B cell (primary cell): ENCODE results near the gene NEK11. TPM values are rescaled to one million over a fixed set of nuclear protein-coding genes. Genes with fewer than 3 reads are reported as not detected.

ENCODE experiments used
- ATAC-seq: fragments of 200-7000 bp; cut with Tn5 transposase; one replicate; pipeline ENCODE4 v1.10.0; 2021; ENCODE audit warnings: low read depth, mild to moderate bottlenecking, moderate number of reproducible peaks, moderate library complexity
- CTCF ChIA-PET: fragments of 350-600 bp; sonication (Branson Sonifier 250); formaldehyde crosslinking; loops from one replicate; lab custom pipeline; 2021; ENCODE audit warnings: antibody characterized with exemption, inconsistent platforms; lab: Charles Lee
- POLR2A ChIA-PET: fragments of 350-600 bp; sonication (Branson Sonifier 250); formaldehyde crosslinking; loops from one replicate; lab custom pipeline; 2021; ENCODE audit warnings: antibody characterized with exemption; lab: Charles Lee
- DNase-seq: peaks from one replicate; pipeline ENCODE4 v3.0.0; 2013
- H2AFZ ChIP-seq: 2 replicates; pipeline ENCODE4 v1.6.1; 2012; ENCODE audit warnings: mild to moderate bottlenecking, low read depth, low read length; ENCODE audit not compliant: insufficient read depth, poor library complexity, severe bottlenecking
- H3K27ac ChIP-seq, 2 donors: 1 replicate in 1 of 2; 2 replicates in 1 of 2; pipeline ENCODE4 v1.5.1; 2012 to 2013; ENCODE audit warnings: low read length in 2 of 2, mild to moderate bottlenecking in 2 of 2, moderate library complexity in 1 of 2
- H3K27me3 ChIP-seq, 4 experiments: fragments of 200-600 bp in 1 of 4; sonication (generic) in 1 of 4; replicated peaks in 1 of 4; 1 replicate in 2 of 4; 2 replicates in 2 of 4; pipeline versions ENCODE4 v1.6.1 to v1.7.0; 2013 to 2016; ENCODE audit warnings: low read length in 3 of 4, mild to moderate bottlenecking in 2 of 4, mixed read lengths in 1 of 4, moderate library complexity in 1 of 4; ENCODE audit not compliant: insufficient read depth in 4 of 4, control insufficient read depth in 3 of 4; ENCODE audit errors: control extremely low read depth in 1 of 4
- H3K36me3 ChIP-seq, 2 experiments: replicated peaks in 1 of 2; 1 replicate in 1 of 2; 2 replicates in 1 of 2; pipeline versions ENCODE4 v1.6.1 to v1.7.1; 2013; ENCODE audit warnings: low read length in 1 of 2; ENCODE audit not compliant: insufficient read depth in 2 of 2, control insufficient read depth in 1 of 2; ENCODE audit errors: control extremely low read depth in 1 of 2, extremely low read depth in 1 of 2
- H3K4me1 ChIP-seq, 2 donors: fragments of 200-600 bp in 1 of 2; sonication (generic) in 1 of 2; 1 replicate in 1 of 2; 2 replicates in 1 of 2; pipeline versions ENCODE4 v1.5.1 to v1.6.1; 2013 to 2017; ENCODE audit warnings: low read length in 2 of 2; ENCODE audit not compliant: control insufficient read depth in 2 of 2, insufficient read depth in 2 of 2
- H3K4me2 ChIP-seq: replicated peaks from 2 replicates; pipeline ENCODE3; 2012; ENCODE audit warnings: mild to moderate bottlenecking, low read depth, low read length; ENCODE audit not compliant: poor library complexity, severe bottlenecking
- H3K4me3 ChIP-seq, 5 experiments: fragments of 200-600 bp in 1 of 5; sonication (generic) in 1 of 5; 1 replicate in 3 of 5; 2 replicates in 2 of 5; pipeline versions ENCODE4 v1.5.1 to v1.7.0; 2011 to 2016; ENCODE audit warnings: low read length in 4 of 5, mild to moderate bottlenecking in 4 of 5, low read depth in 2 of 5, control low read depth in 1 of 5, moderate library complexity in 1 of 5; ENCODE audit not compliant: insufficient read depth in 1 of 5; ENCODE audit errors: control extremely low read depth in 1 of 5, extremely low read depth in 1 of 5
- H3K79me2 ChIP-seq: fragments of 200-600 bp; sonication (generic); one replicate; pipeline ENCODE4 v1.6.0; 2016; ENCODE audit warnings: low read length; ENCODE audit not compliant: control insufficient read depth, insufficient read depth
- H3K9ac ChIP-seq: fragments of 200-600 bp; sonication (generic); 2 replicates; pipeline ENCODE4 v1.6.1; 2017; ENCODE audit warnings: mild to moderate bottlenecking, low read length, moderate library complexity
- H3K9me3 ChIP-seq, 3 donors: one replicate each; pipeline versions ENCODE4 v1.6.1 to v1.7.1; 2013; ENCODE audit warnings: low read length in 2 of 3; ENCODE audit not compliant: control insufficient read depth in 2 of 3, insufficient read depth in 1 of 3; ENCODE audit errors: control extremely low read depth in 1 of 3
- H4K20me1 ChIP-seq: 2 replicates; pipeline ENCODE4 v1.6.0; 2012; ENCODE audit warnings: mild to moderate bottlenecking, low read length; ENCODE audit not compliant: insufficient read depth, control insufficient read depth, poor library complexity, severe bottlenecking
- H3K27ac Mint-ChIP-seq: one replicate; pipeline ENCODE4 v1.8.0; 2021; ENCODE audit warnings: mixed read lengths
- H3K27me3 Mint-ChIP-seq: one replicate; pipeline ENCODE4 v1.8.0; 2021; ENCODE audit warnings: mixed read lengths
- H3K4me1 Mint-ChIP-seq: one replicate; pipeline ENCODE4 v1.8.0; 2021; ENCODE audit warnings: mixed read lengths
- H3K4me3 Mint-ChIP-seq: one replicate; pipeline ENCODE4 v1.8.0; 2021; ENCODE audit warnings: mixed read lengths
- H3K9me3 Mint-ChIP-seq: one replicate; pipeline ENCODE4 v1.8.0; 2022; ENCODE audit warnings: mixed read lengths; ENCODE audit not compliant: insufficient read depth
- EZH2 ChIP-seq: IDR thresholded peaks from 2 replicates; pipeline ENCODE4 v1.6.1; 2012; ENCODE audit warnings: borderline replicate concordance, low read depth, mild to moderate bottlenecking, moderate library complexity, low read length; ENCODE audit not compliant: insufficient read depth, poor library complexity, severe bottlenecking
- WGBS: methylation state at CpG from one replicate; pipeline ENCODE4 v1.1.5; 2013; ENCODE audit warnings: missing lambda C conversion rate; ENCODE audit not compliant: insufficient coverage; 5-methylcytosine and 5-hydroxymethylcytosine counted together
- intact Hi-C: fragments of 100-400 bp; cut with micrococcal nuclease; formaldehyde crosslinking; loops from one replicate; pipeline ENCODE4 v1.10.0; 2022
- polyA plus RNA-seq: library from polyadenylated mRNA; depleted of rRNA; stranded (reverse); fragments of >200 nt; gene quantifications from 2 replicates; pipeline ENCODE4 v1.2.3, GENCODE V29; 2012
- total RNA-seq, 2 donors: library from RNA; stranded (reverse); fragments of 120-200 nt in 1 of 2; gene quantifications; 1 replicate in 1 of 2; 2 replicates in 1 of 2; pipeline versions ENCODE4 v1.2.3 to v1.2.4, GENCODE V29; 2013 to 2022
- TF ChIP-seq, protein P1 (sequence below): fragments of 200-600 bp; IDR thresholded peaks from one replicate; pipeline ENCODE4 v1.8.0; 2022; ENCODE audit warnings: antibody characterized with exemption, mild to moderate bottlenecking

The NEK11 gene
- total and polyA plus RNA-seq, 2 donors (not counting 1 experiment from before 2014, with no cell fraction given) = 1.00 to 7.7 TPM

DNA sequence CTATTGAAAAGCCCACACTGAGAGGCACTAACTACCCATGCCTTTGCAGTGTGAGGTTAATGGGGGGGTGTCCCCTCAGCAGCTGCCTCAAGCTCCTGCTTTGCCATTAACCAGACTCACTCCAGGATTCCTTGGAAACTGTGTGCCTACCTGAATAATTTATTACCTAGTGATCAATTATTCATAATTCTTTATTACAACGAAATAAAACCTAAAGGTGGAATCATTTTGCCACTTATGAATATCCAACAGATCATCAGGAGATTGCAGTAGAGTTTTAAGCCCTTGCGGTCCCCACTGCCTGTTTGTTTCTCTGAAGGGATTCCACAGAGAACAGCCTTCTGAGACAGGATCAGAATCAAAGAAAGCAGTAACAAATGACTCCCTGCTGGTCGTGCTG is 23.3 kb downstream of the NEK11 start:
- no CpG with 5 or more reads among the region's 3 CpGs for WGBS
- TF ChIP-seq EZH2 = no peak
- TF ChIP-seq, protein P1, sequence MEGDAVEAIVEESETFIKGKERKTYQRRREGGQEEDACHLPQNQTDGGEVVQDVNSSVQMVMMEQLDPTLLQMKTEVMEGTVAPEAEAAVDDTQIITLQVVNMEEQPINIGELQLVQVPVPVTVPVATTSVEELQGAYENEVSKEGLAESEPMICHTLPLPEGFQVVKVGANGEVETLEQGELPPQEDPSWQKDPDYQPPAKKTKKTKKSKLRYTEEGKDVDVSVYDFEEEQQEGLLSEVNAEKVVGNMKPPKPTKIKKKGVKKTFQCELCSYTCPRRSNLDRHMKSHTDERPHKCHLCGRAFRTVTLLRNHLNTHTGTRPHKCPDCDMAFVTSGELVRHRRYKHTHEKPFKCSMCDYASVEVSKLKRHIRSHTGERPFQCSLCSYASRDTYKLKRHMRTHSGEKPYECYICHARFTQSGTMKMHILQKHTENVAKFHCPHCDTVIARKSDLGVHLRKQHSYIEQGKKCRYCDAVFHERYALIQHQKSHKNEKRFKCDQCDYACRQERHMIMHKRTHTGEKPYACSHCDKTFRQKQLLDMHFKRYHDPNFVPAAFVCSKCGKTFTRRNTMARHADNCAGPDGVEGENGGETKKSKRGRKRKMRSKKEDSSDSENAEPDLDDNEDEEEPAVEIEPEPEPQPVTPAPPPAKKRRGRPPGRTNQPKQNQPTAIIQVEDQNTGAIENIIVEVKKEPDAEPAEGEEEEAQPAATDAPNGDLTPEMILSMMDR = no peak
- no peak overlapping the region for H3K27ac ChIP-seq
- no peaks in the 10 kb centered on the region for H3K9me3 ChIP-seq
- DNase-seq = no peak
- ChIA-PET POLR2A (no interaction called here), CTCF (no interaction called here)
- no peaks in the 10 kb centered on the region for H3K79me2 ChIP-seq
- H3K4me1 ChIP-seq = no peaks in the 10 kb centered on the region
- no peak overlapping the region for H3K4me2 ChIP-seq
- H4K20me1 ChIP-seq = no peaks in the 10 kb centered on the region
- no peaks in the 10 kb centered on the region for H3K27me3 ChIP-seq
- no peaks in the 10 kb centered on the region for H3K4me1 Mint-ChIP-seq
- H3K27me3 Mint-ChIP-seq = peaks cover 6% of the 10 kb centered on the region
- no peaks in the 10 kb centered on the region for H3K9me3 Mint-ChIP-seq
- no peak overlapping the region for H3K4me3 Mint-ChIP-seq
- H3K36me3 ChIP-seq = no peaks in the 10 kb centered on the region
- H2AFZ ChIP-seq = no peak overlapping the region
- no peak overlapping the region for H3K4me3 ChIP-seq
- intact Hi-C loops = no loop called here
- ATAC-seq = no peak
- H3K9ac ChIP-seq = no peak overlapping the region
- no peak overlapping the region for H3K27ac Mint-ChIP-seq

DNA sequence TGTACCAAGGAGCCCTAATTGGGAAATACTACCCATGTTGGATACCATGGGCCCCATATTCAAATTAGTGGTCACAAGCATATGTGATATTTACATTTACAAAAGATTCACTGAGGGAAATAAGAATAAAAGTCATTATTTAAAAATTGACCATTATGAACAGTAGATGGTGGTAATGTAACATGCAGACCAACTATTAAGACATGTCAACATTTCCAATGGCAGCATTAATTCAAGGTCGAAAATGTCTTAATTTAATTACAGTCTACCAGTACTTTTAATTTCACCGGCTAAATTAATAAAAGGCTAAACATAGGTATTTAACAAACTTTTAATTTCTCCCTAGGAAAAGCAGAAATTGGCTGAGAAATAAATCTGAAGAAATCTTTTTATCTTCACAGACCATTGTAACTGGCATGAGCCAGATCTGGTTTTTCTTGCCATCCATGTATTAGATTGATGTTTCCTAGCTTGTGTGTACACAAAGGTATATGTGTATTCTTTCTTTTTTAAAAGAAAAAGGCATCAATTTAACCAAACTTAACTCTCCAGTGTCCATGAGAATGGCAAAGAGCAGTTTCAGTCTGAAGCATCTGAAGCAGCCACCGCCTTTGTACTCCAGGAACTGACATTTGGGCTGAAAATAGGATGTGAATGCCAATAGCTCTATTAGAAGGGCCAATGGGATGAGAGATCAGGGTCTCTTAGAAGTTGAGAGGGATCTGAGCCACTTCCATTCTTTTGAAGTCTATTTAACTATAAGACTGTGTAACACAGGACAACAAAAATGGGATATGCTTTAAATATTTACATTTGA is 26.6 kb downstream of the NEK11 start:
- no peaks in the 10 kb centered on the region for H3K27me3 Mint-ChIP-seq
- intact Hi-C loops = no loop called here
- POLR2A ChIA-PET = no interaction called here

More for the DNA sequence above, 26.6 kb downstream of the NEK11 start:
- Histone ChIP-seq H3K4me1 (no peaks in the 10 kb centered on the region), H2AFZ (no peak overlapping the region), H3K4me2 (no peak overlapping the region), H3K4me3 (no peak overlapping the region), H3K9ac (no peak overlapping the region), H4K20me1 (no peaks in the 10 kb centered on the region), H3K27me3 (no peaks in the 10 kb centered on the region), H3K27ac (no peak overlapping the region), H3K9me3 (no peaks in the 10 kb centered on the region), H3K36me3 (no peaks in the 10 kb centered on the region), H3K79me2 (no peaks in the 10 kb centered on the region)
- H3K4me3 Mint-ChIP-seq = no peak overlapping the region
- no peak for DNase-seq
- no peak for ATAC-seq
- H3K27ac Mint-ChIP-seq = no peak overlapping the region
- no peaks in the 10 kb centered on the region for H3K9me3 Mint-ChIP-seq
- H3K4me1 Mint-ChIP-seq = no peaks in the 10 kb centered on the region
- no peak for TF ChIP-seq EZH2
- TF ChIP-seq, protein P1 = no peak
- CTCF ChIA-PET = interaction anchor here (0.7 kb wide), 1 partner anchor 21 kb away, joined by 3 read pairs; no protein-coding TSS in a partner anchor
- WGBS = 100% methylated on average over 1 of the region's 3 CpGs
